ENCODE measurements around the gene CDK14.
"Not testable (repeated sequence)": the region's sequence is repeated elsewhere in the genome, so short reads cannot be mapped to it uniquely, and the experiment has no call there.

The CDK14 gene

GRCh38 chr7:90756366-90756765, 160.2 kb downstream of the CDK14 start:
- H3K27ac ChIP-seq = no peak overlapping the region
- H3K9ac ChIP-seq (ENCODE audit: insufficient read length) = no peak overlapping the region
- H3K4me3 ChIP-seq = no peak overlapping the region
- H3K36me3 ChIP-seq (ENCODE audit: insufficient read depth, low read length) = peaks cover 23% of the 10 kb centered on the region; the same call in 1 of the 2 replicates
- DNase-seq (ENCODE audit: low read depth, low spot score) = no peak
- TF ChIP-seq FOXP2 (optimal IDR thresholded peaks at IDR 0.05; ENCODE audit: control extremely low read depth, extremely low read length, insufficient read depth) (no peak), POLR2AphosphoS5 (IDR thresholded peaks at IDR 0.05; ENCODE audit: borderline replicate concordance, low read depth, low read length) (no peak), EZH2 (IDR thresholded peaks at IDR 0.05) (no peak)
- no peaks in the 10 kb centered on the region for H3K9me3 ChIP-seq (ENCODE audit: low read depth, low read length)

GRCh38 chr7:90757565-90757950, 161.4 kb downstream of the CDK14 start:
- H3K9me3 ChIP-seq (ENCODE audit: low read depth, low read length); H3K9ac ChIP-seq (ENCODE audit: insufficient read length); H3K4me3 ChIP-seq; H3K27ac ChIP-seq; DNase-seq (ENCODE audit: low read depth, low spot score): not testable (repeated sequence)
- H3K36me3 ChIP-seq (ENCODE audit: insufficient read depth, low read length) = peaks cover 13% of the 10 kb centered on the region; the same call in 1 of the 2 replicates

- Histone ChIP-seq H3K36me3 (ENCODE audit: insufficient read depth, low read length) (peaks cover 10% of the 10 kb centered on the region; the same call in 1 of the 2 replicates), H3K27ac (no peak overlapping the region), H3K4me3 (no peak overlapping the region), H3K9ac (ENCODE audit: insufficient read length) (no peak overlapping the region), H3K9me3 (ENCODE audit: low read depth, low read length) (no peaks in the 10 kb centered on the region)
- no peak for DNase-seq (ENCODE audit: low read depth, low spot score)
- TF ChIP-seq EZH2 (IDR thresholded peaks at IDR 0.05) = no peak
- no peak for TF ChIP-seq FOXP2 (optimal IDR thresholded peaks at IDR 0.05; ENCODE audit: control extremely low read depth, extremely low read length, insufficient read depth)
- no peak for TF ChIP-seq POLR2AphosphoS5 (IDR thresholded peaks at IDR 0.05; ENCODE audit: borderline replicate concordance, low read depth, low read length)
These were observed 162.9 kb downstream of the CDK14 start for GRCh38 chr7:90758933-90759562.

GRCh38 chr7:90759710-90760109, 163.6 kb downstream of the CDK14 start:
- Histone ChIP-seq H3K9me3 (ENCODE audit: low read depth, low read length) (no peaks in the 10 kb centered on the region), H3K36me3 (ENCODE audit: insufficient read depth, low read length) (peaks cover 10% of the 10 kb centered on the region; the same call in 1 of the 2 replicates), H3K27ac (no peak overlapping the region), H3K9ac (ENCODE audit: insufficient read length) (no peak overlapping the region), H3K4me3 (no peak overlapping the region)
- DNase-seq (ENCODE audit: low read depth, low spot score) = no peak
- TF ChIP-seq EZH2 (IDR thresholded peaks at IDR 0.05) (no peak), POLR2AphosphoS5 (IDR thresholded peaks at IDR 0.05; ENCODE audit: borderline replicate concordance, low read depth, low read length) (no peak), FOXP2 (optimal IDR thresholded peaks at IDR 0.05; ENCODE audit: control extremely low read depth, extremely low read length, insufficient read depth) (no peak)

- H3K36me3 ChIP-seq (ENCODE audit: insufficient read depth, low read length) = peaks cover 10% of the 10 kb centered on the region; the same call in 1 of the 2 replicates
- H3K4me3 ChIP-seq = no peak overlapping the region
- H3K27ac ChIP-seq = no peak overlapping the region
- no peaks in the 10 kb centered on the region for H3K9me3 ChIP-seq (ENCODE audit: low read depth, low read length)
- DNase-seq (ENCODE audit: low read depth, low spot score) = no peak
- no peak for TF ChIP-seq EZH2 (IDR thresholded peaks at IDR 0.05)
- no peak for TF ChIP-seq POLR2AphosphoS5 (IDR thresholded peaks at IDR 0.05; ENCODE audit: borderline replicate concordance, low read depth, low read length)
- TF ChIP-seq FOXP2 (optimal IDR thresholded peaks at IDR 0.05; ENCODE audit: control extremely low read depth, extremely low read length, insufficient read depth) = no peak
- H3K9ac ChIP-seq (ENCODE audit: insufficient read length) = no peak overlapping the region
These were observed 164.8 kb downstream of the CDK14 start for GRCh38 chr7:90760892-90761291.

GRCh38 chr7:90761584-90761983, 165.5 kb downstream of the CDK14 start:
- Histone ChIP-seq H3K4me3 (no peak overlapping the region), H3K36me3 (ENCODE audit: insufficient read depth, low read length) (peaks cover 10% of the 10 kb centered on the region; the same call in 1 of the 2 replicates), H3K9me3 (ENCODE audit: low read depth, low read length) (no peaks in the 10 kb centered on the region), H3K9ac (ENCODE audit: insufficient read length) (no peak overlapping the region), H3K27ac (no peak overlapping the region)
- TF ChIP-seq EZH2 (IDR thresholded peaks at IDR 0.05) (no peak), FOXP2 (optimal IDR thresholded peaks at IDR 0.05; ENCODE audit: control extremely low read depth, extremely low read length, insufficient read depth) (no peak), POLR2AphosphoS5 (IDR thresholded peaks at IDR 0.05; ENCODE audit: borderline replicate concordance, low read depth, low read length) (no peak)
- no peak for DNase-seq (ENCODE audit: low read depth, low spot score)

- DNase-seq (ENCODE audit: low read depth, low spot score) = no peak
- peaks cover 8% of the 10 kb centered on the region; the same call in 1 of the 2 replicates for H3K36me3 ChIP-seq (ENCODE audit: insufficient read depth, low read length)
These were observed 167.0 kb downstream of the CDK14 start for GRCh38 chr7:90763108-90763507.

GRCh38 chr7:90764848-90765570, 168.9 kb downstream of the CDK14 start:
- Histone ChIP-seq H3K27ac (peak overlapping the region; percentile 86), H3K9me3 (ENCODE audit: low read depth, low read length) (no peaks in the 10 kb centered on the region), H3K9ac (ENCODE audit: insufficient read length) (no peak overlapping the region), H3K36me3 (ENCODE audit: insufficient read depth, low read length) (peaks cover 7% of the 10 kb centered on the region), H3K4me3 (peak overlapping the region; percentile 41)
- peak; percentile 72 for DNase-seq (ENCODE audit: low read depth, low spot score)
- peak; percentile 35; the same call in 1 of the 2 replicates for TF ChIP-seq POLR2AphosphoS5 (IDR thresholded peaks at IDR 0.05; ENCODE audit: borderline replicate concordance, low read depth, low read length)
- TF ChIP-seq EZH2 (IDR thresholded peaks at IDR 0.05) = no peak
- no peak for TF ChIP-seq FOXP2 (optimal IDR thresholded peaks at IDR 0.05; ENCODE audit: control extremely low read depth, extremely low read length, insufficient read depth)

More at GRCh38 chr7:90763108-90763507, 167.0 kb downstream of the CDK14 start:
- Histone ChIP-seq H3K9me3 (ENCODE audit: low read depth, low read length) (no peaks in the 10 kb centered on the region), H3K4me3 (no peak overlapping the region), H3K9ac (ENCODE audit: insufficient read length) (no peak overlapping the region), H3K27ac (no peak overlapping the region)
- TF ChIP-seq FOXP2 (optimal IDR thresholded peaks at IDR 0.05; ENCODE audit: control extremely low read depth, extremely low read length, insufficient read depth) (no peak), POLR2AphosphoS5 (IDR thresholded peaks at IDR 0.05; ENCODE audit: borderline replicate concordance, low read depth, low read length) (no peak), EZH2 (IDR thresholded peaks at IDR 0.05) (no peak)

All from SK-N-MC (cell line).